HG03575 (cell line): ENCODE data around the gene FGGY.
"Not testable (repeated sequence)": the region's sequence is repeated elsewhere in the genome, so short reads cannot be mapped to it uniquely, and the experiment has no call there.

Experiments used
- ATAC-seq: cut with Tn5 transposase; IDR thresholded peaks from one replicate; pipeline ENCODE4 v1.9.1; 2021; ENCODE audit not compliant: unreplicated experiment, insufficient number of reproducible peaks, low FRiP score; ENCODE audit errors: extremely low read depth

The FGGY gene

DNA sequence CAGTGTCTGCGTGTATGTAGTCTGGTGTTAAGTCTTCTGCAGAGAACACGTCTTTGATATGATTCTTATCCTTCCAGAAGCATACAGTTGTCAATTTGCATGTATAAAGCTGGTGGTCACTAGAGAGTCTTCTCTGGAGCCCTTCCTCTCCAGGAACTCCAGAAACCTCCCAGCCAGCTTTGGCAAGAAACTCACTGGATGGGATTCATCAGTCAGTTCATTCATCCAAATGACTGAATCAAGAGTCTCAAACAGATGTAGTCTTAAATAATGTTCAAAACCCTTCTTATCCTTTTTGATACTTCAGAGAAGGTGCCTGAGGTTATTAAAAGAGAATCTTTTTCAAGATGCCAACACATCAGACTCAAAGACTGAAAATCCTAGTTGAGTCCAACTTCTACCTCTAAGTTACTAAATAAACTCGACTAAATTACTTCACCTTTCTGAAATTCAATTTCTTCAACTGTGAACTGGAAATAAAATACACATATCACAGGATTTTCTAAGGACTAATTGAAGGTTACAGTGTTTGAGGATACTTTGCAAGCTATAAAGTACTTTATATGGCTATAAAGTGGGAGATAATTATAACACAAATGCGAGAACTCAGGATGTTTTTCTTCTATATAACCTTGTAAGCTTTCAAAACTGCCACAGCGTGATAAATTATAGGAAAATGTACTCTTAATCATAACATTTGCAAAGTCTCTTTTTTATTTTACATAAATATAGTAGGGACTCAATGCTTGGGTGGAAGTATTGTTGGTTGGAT lies 252.4 kb downstream of the FGGY start:
- ATAC-seq = no peak

DNA sequence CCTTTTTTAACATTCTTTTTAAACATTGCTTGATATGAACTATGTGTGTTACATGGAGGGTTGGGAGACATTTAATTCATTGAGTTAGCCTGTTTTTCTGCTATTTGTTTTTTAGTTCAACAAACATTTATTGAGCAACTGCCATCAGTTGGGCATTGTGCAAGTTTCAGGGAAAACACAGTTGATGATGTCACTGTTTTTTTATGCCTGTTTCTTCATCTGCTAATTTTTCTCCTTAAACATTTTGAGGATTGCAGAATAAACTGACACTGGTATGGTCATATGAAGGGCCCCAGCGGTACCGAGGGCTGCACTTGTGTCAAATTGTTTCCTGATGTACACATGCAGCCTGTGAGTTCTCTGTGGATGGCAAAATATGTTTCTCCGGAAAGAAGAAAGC lies 253.0 kb downstream of the FGGY start:
- ATAC-seq = no peak

DNA sequence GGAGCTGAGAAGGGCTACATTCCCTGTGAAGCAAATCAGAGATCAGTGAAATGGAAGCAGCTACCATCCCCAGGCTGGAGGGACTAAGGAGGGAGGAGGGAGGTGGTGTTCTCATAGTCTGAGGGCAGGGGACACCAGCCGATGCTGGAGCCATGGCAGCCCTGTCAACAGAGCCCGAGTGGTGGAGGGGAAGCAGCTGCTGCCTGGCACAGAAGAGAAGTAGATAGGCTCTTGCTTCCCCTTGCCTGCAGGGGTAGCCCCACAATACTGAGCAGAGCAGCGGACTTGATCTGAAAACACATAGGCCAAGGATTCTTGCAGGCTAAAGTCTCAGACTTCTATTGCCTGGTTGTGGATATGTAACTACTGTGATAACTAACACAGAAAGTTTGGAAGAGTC lies 255.1 kb downstream of the FGGY start:
- ATAC-seq = no peak

DNA sequence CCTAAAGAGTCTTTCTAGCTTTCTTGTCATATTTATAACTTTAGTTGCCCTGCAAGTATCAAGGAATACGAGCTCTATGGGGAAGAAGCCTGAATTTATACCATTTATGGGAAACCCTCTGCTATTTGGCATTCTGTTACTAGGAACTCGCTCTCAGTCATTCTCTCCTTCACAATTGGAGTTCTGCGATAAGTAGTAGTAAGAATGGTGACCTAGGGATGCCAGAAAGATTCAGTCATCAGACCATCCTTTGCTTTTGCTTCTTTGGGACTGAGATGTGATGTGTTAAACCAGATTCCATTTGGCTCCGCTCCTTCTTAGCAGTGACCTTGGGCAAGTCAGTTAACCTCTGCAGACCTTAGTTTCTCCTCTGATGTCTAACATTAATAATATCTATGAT lies 256.5 kb downstream of the FGGY start:
- ATAC-seq = no peak

DNA sequence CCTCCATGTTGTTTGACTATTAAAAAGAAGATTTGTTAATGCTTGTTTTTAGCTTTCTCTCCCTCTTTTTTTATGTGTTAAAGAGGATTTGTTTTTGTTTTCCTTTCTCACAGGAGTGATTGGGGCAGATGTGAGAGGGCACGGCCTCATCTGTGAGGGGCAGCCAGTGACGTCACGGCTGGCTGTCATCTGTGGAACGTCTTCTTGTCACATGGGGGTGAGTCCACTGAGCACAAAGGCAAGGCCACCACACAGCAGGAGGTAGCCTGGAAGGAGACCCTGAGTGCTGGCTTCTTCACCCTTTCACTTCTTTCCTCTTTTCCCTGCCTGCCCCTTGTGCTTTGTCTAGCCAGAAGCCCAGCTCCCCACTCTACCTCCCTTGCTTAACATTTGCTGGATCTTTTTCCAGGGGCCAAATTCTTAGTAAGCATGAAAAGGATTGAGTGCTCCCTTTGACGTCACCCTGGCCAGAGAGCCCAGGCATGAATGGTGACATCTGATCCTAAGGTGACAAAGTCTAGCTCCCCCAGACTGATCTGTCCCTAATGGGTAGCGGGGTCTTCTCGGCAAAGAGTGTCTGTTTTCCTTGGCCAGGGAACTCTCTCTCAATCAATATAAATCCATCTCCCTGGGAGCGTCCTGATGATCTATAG lies 257.2 kb downstream of the FGGY start:
- no peak for ATAC-seq

DNA sequence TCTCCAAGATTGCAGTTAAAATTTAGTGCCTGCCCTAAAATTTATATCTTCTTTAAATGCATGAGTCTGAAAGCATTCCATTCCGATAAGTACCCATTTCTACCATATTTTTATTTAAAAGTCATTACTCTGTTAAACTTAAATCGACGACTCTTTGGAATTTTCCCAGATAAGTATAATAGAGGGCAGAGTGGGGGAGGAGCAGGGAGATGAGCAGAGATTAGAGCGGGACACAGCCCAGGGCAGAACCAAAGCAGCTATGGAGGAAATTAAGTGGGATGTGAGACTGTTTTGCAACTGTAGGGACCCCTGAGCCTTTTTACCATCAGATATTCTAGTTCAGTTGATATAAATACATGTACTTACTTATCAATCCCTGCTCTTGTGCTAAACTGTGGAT lies 257.9 kb downstream of the FGGY start:
- ATAC-seq = no peak

DNA sequence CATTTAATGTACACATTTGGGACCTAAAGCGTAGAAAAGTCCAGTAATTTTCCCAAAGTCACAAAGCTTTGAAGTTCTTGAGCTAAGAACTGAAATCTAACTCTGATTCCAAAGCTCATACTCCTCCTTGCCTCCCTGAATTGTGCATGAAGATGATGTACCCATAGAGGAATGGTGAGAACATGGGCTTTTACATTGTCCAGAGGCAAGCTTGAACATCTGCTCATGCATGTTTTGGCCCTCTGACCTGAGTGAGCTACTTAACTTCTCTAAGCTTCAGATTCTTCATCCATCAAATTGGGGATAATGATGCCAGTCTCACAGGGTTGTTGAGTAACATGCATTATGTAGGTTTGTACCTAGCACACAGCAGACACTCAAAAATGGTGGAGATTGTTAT lies 259.5 kb downstream of the FGGY start:
- no peak for ATAC-seq

DNA sequence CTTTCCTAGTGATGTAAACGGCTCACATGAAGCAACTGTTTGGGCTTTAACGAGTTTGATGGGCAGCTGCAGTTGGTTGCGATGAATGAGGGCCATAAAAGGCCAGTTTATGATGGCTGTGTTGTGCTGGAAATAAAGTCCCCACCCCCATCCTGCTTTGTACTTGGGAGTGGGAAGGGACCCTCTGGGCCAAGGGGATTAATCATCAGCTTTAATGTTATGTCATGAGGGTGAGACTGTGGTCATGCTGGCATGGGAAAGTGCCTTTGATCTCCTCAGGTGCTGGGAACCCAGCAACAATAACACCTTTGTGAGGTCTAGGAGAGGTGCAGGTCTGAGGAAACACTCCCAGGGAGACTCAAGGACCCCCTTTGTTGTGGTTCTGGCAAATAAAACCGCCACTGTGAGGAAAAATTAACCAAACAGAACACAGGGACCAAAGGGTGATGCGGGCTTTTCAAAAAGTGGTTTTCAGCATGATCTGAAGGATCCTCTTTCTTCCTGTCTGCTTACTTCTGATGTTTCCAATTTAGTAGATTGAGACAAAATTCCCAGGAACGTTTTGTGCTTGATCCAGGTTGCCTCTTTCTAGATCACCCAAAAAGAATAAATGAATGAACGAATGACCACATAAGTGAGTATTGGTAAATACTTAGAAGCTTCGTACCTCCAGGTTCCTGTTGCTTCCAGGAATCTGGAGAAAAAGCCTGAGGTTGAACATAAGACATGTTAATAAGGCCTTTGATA lies 260.1 kb downstream of the FGGY start:
- ATAC-seq = no peak

DNA sequence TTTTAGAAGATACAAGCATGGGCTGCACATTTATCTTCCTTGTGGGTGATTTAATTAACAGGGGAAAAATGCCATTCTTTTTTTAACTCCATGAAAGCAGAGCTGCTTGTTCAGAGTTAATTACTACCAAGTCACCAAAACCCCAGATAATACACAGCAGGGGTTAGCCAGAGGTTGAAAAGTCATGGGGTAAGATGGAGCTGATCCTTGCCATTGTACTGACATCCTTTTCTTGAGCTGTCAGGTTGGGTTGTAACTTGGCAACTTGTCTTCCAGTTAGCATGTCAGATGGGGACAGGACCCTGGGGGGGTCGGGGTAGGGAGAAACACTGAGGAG lies 260.6 kb downstream of the FGGY start:
- ATAC-seq = no peak

DNA sequence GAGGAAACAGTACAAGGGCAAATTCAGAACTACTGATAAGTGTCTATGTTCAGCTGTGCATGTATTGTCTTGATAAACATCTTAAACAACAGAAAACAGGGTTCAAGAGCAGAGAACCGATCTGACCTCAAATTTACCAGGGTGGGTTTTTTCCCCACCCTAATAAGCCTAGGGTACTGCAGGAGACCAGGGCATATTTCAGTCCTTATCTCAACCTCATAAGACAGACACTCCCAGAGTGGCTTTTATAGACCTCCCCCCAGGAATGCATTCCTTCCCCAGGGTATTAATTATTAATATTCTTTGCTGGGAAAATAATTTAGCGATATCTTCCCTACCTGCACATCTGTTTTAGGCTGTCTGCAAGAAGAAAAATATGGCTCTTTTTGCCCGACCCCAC lies 261.7 kb downstream of the FGGY start:
- ATAC-seq = not testable (repeated sequence)

DNA sequence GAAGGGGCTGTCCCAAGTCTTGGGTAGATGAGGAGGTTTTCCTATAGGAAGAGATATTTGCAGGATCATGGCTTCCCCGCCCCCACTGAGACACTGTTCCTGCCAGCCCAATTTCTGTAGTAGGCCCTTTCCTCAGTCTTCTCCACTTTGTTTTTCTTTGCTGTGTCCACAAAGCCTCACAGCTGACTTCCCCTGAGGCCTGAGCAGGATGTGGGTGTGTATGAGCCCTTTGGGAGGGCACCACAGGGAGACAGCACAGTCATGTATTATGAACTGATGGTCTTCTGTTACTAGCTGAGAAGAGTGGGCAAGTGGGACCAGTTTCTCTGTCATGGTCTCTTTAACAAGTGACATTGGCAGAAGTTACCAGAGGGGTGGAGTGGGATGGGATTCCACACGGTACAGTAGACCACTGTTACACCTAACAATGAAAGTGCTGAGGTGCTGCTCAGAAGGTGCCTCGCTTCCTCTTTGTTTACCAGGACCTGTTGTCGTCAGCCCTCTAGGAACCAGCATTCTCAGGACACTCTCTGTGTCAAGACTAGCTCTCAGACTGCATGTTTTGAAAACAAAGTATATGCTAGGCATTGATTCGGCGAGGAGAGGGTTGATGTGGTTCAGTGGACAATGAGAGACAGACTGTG lies 264.0 kb downstream of the FGGY start:
- no peak for ATAC-seq

DNA sequence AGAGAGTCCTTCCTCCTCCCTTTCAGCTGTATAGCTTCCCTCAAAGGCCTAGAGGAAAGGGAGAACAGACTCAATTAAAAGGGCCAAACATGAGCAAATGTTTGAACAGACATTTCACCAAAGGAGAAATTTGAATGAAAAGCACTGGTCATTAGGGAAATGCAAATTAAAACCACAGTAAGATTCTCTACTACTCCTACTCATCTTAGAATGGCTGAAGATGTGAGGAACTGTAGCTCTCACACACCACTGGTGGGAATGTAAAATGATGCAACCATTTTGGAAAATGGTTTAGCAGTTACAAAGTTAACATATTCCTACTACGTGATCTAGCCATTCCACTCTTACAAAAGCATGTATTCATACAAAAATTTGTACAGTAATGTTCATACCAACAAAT lies 264.9 kb downstream of the FGGY start:
- ATAC-seq = no peak

DNA sequence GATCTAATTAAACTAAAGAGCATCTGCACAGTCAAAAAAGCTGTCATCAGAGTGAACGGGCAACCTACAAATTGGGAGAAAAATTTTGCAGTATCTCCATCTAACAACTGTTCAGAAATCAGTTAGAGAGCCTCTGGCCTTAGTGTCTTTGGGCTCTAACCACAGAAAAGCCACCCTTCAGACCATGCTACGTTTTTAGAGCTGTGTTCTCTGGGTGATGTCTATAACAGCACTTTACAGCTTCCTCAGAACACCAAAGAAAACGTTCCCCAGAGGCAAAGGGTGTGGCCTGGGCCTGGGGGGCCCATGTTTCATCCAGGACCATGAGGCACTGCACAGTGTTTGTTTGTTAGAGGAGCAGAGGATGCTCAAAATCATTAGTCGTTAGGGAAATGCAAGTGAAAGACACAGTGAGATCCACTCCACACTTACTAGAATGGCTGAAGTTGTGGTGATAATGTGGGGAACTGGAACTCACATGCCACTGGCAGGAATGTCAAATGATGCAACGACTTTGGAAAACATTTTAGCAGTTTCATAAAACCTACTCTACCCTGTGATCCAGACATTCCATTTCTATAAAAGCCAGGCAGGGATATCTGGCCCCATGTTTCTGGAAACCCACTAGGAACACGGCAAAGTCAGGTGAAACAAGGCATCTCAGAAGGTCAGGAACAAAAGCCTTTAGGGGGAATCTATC lies 267.4 kb downstream of the FGGY start:
- ATAC-seq = no peak

DNA sequence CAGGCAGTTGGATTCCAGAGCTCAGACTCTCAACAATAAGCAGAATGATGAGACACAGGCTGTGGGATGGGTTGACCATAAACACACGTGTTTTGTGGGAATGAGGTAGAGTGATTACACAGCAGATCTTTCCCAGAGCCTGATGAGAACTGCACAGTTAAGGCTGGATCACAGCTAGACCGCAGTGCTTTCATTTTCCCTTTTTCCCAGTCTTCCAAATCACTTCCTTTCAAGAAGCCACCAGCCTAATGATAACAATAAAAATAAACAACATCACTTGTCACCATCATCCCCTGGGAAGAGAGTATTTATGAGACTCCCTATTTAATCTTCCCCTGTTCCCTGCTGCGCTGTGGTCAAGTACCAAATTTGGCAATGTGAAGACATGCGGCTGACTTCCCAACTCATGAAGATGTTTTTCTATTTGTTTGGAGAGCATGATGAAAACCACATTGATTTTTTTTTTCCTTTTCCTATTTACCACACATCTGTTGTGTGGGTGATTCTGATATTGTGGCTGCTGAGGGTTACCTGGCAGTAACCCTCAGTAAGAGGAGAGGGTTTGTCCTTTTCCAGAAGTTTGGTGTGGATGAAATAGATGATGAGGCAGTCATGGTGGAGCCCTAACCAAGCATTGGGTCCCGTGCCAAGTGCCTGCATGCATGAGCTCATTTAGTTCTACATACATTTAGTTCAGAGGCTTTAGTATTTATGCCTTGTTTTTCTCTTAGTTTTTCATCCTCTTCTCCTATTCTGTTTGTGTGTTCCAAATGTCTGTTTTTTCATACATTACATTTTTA lies 268.9 kb downstream of the FGGY start:
- no peak for ATAC-seq

DNA sequence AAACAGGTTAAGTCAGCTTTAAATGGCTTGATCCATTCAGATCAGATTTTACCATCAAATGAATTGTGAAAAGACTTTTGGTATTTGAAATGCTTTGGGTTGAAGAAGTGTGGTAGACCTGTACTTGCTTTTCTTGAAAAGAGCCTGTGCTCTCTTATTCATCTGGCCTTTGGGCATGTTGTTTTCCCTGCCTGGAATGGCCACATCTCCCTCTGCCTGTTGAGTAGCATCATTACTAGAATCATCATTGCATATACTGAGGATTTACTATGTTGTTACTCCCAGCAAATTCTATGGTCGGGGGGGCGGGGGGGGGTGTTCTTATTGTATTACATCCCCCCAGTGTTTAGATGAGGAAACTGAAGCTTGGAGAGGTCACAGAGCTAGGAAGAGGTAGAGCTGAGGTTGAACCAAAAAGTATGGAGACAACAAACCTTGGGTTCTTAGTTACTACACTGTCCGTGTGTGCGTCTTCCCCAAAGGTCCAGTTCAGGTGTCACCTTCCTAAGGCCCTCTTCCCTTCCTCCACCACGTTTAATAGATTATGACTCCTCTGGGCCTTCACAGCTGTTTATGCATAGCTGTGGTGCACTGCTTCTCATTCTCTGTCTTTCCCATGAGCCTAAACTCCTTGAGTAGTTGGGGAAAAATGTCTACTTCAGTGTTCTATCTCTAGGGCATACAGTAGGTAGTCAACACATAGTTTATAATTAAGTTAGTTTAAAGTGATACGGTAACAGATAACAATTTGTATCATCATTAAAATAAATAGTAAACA lies 271.5 kb downstream of the FGGY start:
- ATAC-seq = no peak

DNA sequence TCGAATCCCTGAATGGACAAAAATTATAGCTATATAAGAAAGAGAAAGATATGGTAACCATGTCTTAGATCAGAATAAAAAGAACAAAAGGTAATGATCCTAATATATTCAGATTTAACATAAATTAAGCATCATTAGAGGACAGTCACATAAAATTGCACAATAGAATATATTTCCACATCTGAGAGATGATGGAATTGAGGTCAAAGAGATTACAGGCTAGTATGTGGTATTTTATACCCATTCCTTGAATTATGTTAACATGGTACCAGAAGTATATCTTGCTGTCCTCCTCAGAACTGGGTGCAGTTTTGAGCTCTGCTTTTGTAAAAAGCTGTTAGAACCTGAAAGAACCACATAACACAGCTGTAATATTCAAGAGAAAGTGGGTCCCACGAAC lies 272.3 kb downstream of the FGGY start:
- ATAC-seq = no peak

DNA sequence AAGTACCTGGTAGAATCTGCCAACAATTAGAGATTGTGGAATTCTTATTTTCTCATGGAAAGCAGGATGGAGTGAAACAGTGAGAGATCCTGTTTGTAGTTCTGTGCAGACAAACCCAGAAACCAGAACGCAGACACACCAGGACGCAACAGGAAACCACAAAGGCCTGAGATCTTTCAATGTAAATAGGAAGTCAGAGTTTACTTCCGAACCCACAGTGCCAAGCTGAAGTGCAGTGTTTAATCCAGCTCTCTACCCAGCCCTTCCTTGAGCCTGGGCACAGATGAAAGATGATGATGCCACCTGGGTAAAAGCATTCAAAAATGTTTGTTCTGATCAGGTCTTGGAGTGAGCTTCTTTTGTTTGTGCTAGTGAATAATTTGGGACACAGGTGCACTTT lies 273.6 kb downstream of the FGGY start:
- ATAC-seq = no peak

DNA sequence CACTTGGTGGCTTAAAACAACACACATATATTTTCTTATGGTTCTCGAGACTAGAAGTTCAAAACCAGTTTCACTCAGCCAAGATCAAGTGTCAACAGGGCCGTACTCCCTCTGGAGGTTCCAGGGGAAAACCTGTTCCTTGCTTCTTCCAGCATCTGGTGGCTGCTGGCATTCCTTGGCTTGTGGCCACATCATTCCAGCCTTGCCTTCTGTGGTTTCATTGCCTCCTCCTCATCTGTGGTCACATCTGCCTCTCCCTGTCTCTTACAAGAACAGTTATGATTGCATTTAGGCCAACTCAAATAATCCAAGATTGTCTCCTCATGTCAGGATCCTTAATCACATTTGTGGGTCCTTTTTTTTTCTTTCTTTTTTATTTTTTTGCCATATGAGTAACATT lies 277.2 kb downstream of the FGGY start:
- ATAC-seq = no peak
